IMR-90 (cell line): ENCODE measurements around the gene PAM. TPM values are rescaled to one million over a fixed set of nuclear protein-coding genes. Genes with fewer than 3 reads are reported as not detected.

Experiments
- ATAC-seq: fragments of 200-7000 bp; cut with Tn5 transposase; 2 replicates; pipeline ENCODE4 v1.9.1; 2020; ENCODE audit warnings: low read depth, mild to moderate bottlenecking, moderate library complexity
- BruUV-seq: library from RNA; stranded (reverse); fragments of 400-500 nt; replicated peaks from 2 replicates; lab custom pipeline; 2021; lab: Mats Ljungman, UMichigan
- CTCF ChIA-PET: fragments of 300-600 bp; formaldehyde crosslinking; extraction: SDS; loops from one replicate; lab custom pipeline; 2021; ENCODE audit warnings: antibody characterized with exemption; lab: Yijun Ruan, JAX
- POLR2A ChIA-PET: fragments of 300-600 bp; sonication (Branson Sonifier 250); formaldehyde crosslinking; loops from one replicate; lab custom pipeline; 2022; ENCODE audit warnings: antibody characterized with exemption; ENCODE audit not compliant: unreplicated experiment; lab: Charles Lee
- DNase-seq: peaks from one replicate; pipeline ENCODE4 v3.0.0; 2013
- H2AFZ ChIP-seq: replicated peaks from 2 replicates; pipeline ENCODE3; 2013; ENCODE audit warnings: low read length, mild to moderate bottlenecking; ENCODE audit not compliant: poor library complexity
- H2AK5ac ChIP-seq: 2 replicates; pipeline ENCODE4 v1.6.1; 2013; ENCODE audit warnings: low read depth, low read length, inconsistent platforms
- H2AK9ac ChIP-seq: replicated peaks from 2 replicates; pipeline ENCODE3; 2013; ENCODE audit warnings: mild to moderate bottlenecking, low read depth, low read length, moderate library complexity; ENCODE audit not compliant: poor library complexity
- H2BK120ac ChIP-seq: 2 replicates; pipeline ENCODE4 v1.6.1; 2013; ENCODE audit warnings: low read depth, low read length, inconsistent platforms
- H2BK15ac ChIP-seq: 3 replicates; pipeline ENCODE4 v1.6.1; 2013; ENCODE audit warnings: low read depth, low read length, inconsistent platforms
- H2BK20ac ChIP-seq: 2 replicates; pipeline ENCODE4 v1.6.1; 2013; ENCODE audit warnings: low read depth, mild to moderate bottlenecking, inconsistent platforms, low read length, moderate library complexity
- H2BK5ac ChIP-seq: 2 replicates; pipeline ENCODE4 v1.6.1; 2013; ENCODE audit warnings: mild to moderate bottlenecking, low read depth, low read length, inconsistent platforms; ENCODE audit not compliant: poor library complexity, severe bottlenecking
- H3K14ac ChIP-seq: replicated peaks from 2 replicates; pipeline ENCODE4 v1.6.1; 2013; ENCODE audit warnings: low read depth, low read length, inconsistent platforms
- H3K18ac ChIP-seq: 2 replicates; pipeline ENCODE4 v1.6.1; 2013; ENCODE audit warnings: low read depth, low read length, control low read depth
- H3K23ac ChIP-seq: 2 replicates; pipeline ENCODE4 v1.6.1; 2013; ENCODE audit warnings: low read depth, low read length, inconsistent platforms
- H3K27ac ChIP-seq: 2 replicates; pipeline ENCODE4 v1.5.1; 2013; ENCODE audit warnings: mild to moderate bottlenecking, control low read depth, low read length; ENCODE audit not compliant: insufficient read depth
- H3K27me3 ChIP-seq: 2 replicates; pipeline ENCODE4 v1.6.1; 2013; ENCODE audit warnings: low read length; ENCODE audit not compliant: control insufficient read depth, insufficient read depth
- H3K36me3 ChIP-seq: 2 replicates; pipeline ENCODE4 v1.6.1; 2013; ENCODE audit warnings: low read length, mixed read lengths; ENCODE audit not compliant: control insufficient read depth, insufficient read depth
- H3K4ac ChIP-seq: 2 replicates; pipeline ENCODE4 v1.6.1; 2013; ENCODE audit warnings: low read depth, low read length, inconsistent platforms
- H3K4me1 ChIP-seq: 2 replicates; pipeline ENCODE4 v1.6.1; 2013; ENCODE audit warnings: low read length, mixed read lengths; ENCODE audit not compliant: control insufficient read depth, insufficient read depth
- H3K4me2 ChIP-seq: 2 replicates; pipeline ENCODE4 v1.6.1; 2013; ENCODE audit warnings: low read depth, mild to moderate bottlenecking, control low read depth, low read length, moderate library complexity
- H3K4me3 ChIP-seq: 2 replicates; pipeline ENCODE4 v1.5.1; 2013; ENCODE audit warnings: low read depth, mild to moderate bottlenecking, control low read depth, low read length, moderate library complexity; ENCODE audit not compliant: insufficient read depth
- H3K56ac ChIP-seq: 2 replicates; pipeline ENCODE4 v1.6.1; 2013; ENCODE audit warnings: low read length, inconsistent platforms; ENCODE audit not compliant: insufficient read depth; ENCODE audit errors: extremely low read depth
- H3K79me1 ChIP-seq, 2 experiments: 2 replicates each; pipeline ENCODE4 v1.6.1; 2013; ENCODE audit warnings: low read length in 2 of 2, inconsistent platforms in 1 of 2, low read depth in 1 of 2
- H3K9ac ChIP-seq: 2 replicates; pipeline ENCODE4 v1.6.1; 2013; ENCODE audit warnings: low read depth, low read length, control low read depth
- H3K9me1 ChIP-seq: 2 replicates; pipeline ENCODE4 v1.6.1; 2013; ENCODE audit warnings: low read length, inconsistent platforms; ENCODE audit not compliant: insufficient read depth
- H3K9me3 ChIP-seq: 2 replicates; pipeline ENCODE4 v1.6.1; 2013; ENCODE audit warnings: low read length; ENCODE audit not compliant: control insufficient read depth, insufficient read depth
- H4K20me1 ChIP-seq: 2 replicates; pipeline ENCODE4 v1.6.1; 2013; ENCODE audit warnings: low read length, inconsistent platforms; ENCODE audit not compliant: insufficient read depth
- H4K5ac ChIP-seq: 2 replicates; pipeline ENCODE4 v1.6.1; 2013; ENCODE audit warnings: mild to moderate bottlenecking, low read depth, low read length, control low read depth
- H4K8ac ChIP-seq, 2 experiments: 2 replicates each; pipeline ENCODE4 v1.6.1; 2013; ENCODE audit warnings: low read depth in 2 of 2, low read length in 2 of 2, control low read depth in 1 of 2, inconsistent platforms in 1 of 2
- H4K91ac ChIP-seq: 2 replicates; pipeline ENCODE4 v1.6.1; 2013; ENCODE audit warnings: low read depth, low read length, inconsistent platforms; ENCODE audit not compliant: insufficient read depth
- CTCF ChIP-seq: conservative IDR thresholded peaks from 2 replicates; pipeline ENCODE4 v1.5.1; 2012; ENCODE audit warnings: mild to moderate bottlenecking, low read depth, low read length, improper control_type of control experiment
- MAFK ChIP-seq: IDR thresholded peaks from 2 replicates; pipeline ENCODE4 v1.6.1; 2012; ENCODE audit warnings: low read depth, low read length, improper control_type of control experiment
- MXI1 ChIP-seq: IDR thresholded peaks from 2 replicates; pipeline ENCODE4 v1.6.1; 2012; ENCODE audit warnings: low read depth, mild to moderate bottlenecking, low read length, moderate library complexity, borderline replicate concordance
- RCOR1 ChIP-seq: IDR thresholded peaks from 2 replicates; pipeline ENCODE4 v1.6.1; 2012; ENCODE audit warnings: mild to moderate bottlenecking, low read length, improper control_type of control experiment; ENCODE audit not compliant: insufficient replicate concordance
- RFX5 ChIP-seq: IDR thresholded peaks from 2 replicates; pipeline ENCODE4 v1.8.0; 2012; ENCODE audit warnings: low read depth, mild to moderate bottlenecking, low read length, moderate library complexity
- USF2 ChIP-seq: fragments of 150-350 bp; IDR thresholded peaks from 2 replicates; pipeline ENCODE4 v1.6.1; 2017; ENCODE audit warnings: mild to moderate bottlenecking, antibody characterized with exemption, low read length, low read depth
- WGBS, 2 experiments: methylation state at CpG; one replicate each; pipeline versions ENCODE4 v1.1.5 to v1.1.7; 2013; ENCODE audit warnings: missing lambda C conversion rate in 2 of 2; ENCODE audit not compliant: insufficient read length in 1 of 2; ENCODE audit errors: extremely low coverage in 2 of 2; 5-methylcytosine and 5-hydroxymethylcytosine counted together
- dilution Hi-C: fragments of 300-500 bp; cut with HindIII; formaldehyde crosslinking; loops from one replicate; pipeline ENCODE4 v1.14.3; 2018; ENCODE audit warnings: low sequenced_read_pairs; ENCODE audit not compliant: unreplicated experiment
- in situ Hi-C: fragments of 300-500 bp; cut with MboI; formaldehyde crosslinking; loops from 3 replicates; pipeline ENCODE4 v1.14.3; 2019; ENCODE audit warnings: low sequenced_read_pairs, inconsistent platforms, mixed read lengths
- intact Hi-C: fragments of 100-400 bp; cut with micrococcal nuclease; formaldehyde crosslinking; loops from 2 replicates; pipeline ENCODE4 v1.10.0; 2022
- polyA plus RNA-seq, 3 experiments: library from polyadenylated mRNA; depleted of rRNA; stranded (reverse); fragments of >200 nt; gene quantifications; 2 replicates each; pipeline ENCODE4 v1.2.3, GENCODE V29; 2012; ENCODE audit warnings: low replicate concordance in 1 of 3
- total RNA-seq: library from RNA; depleted of rRNA; stranded (reverse); fragments of >200 nt; gene quantifications from 2 replicates; pipeline ENCODE4 v1.2.3, GENCODE V29; 2012

The PAM gene
- total and polyA plus RNA-seq, 2 of the 4 experiments (the other 2 are of a cell fraction): 115 to 179 TPM

DNA sequence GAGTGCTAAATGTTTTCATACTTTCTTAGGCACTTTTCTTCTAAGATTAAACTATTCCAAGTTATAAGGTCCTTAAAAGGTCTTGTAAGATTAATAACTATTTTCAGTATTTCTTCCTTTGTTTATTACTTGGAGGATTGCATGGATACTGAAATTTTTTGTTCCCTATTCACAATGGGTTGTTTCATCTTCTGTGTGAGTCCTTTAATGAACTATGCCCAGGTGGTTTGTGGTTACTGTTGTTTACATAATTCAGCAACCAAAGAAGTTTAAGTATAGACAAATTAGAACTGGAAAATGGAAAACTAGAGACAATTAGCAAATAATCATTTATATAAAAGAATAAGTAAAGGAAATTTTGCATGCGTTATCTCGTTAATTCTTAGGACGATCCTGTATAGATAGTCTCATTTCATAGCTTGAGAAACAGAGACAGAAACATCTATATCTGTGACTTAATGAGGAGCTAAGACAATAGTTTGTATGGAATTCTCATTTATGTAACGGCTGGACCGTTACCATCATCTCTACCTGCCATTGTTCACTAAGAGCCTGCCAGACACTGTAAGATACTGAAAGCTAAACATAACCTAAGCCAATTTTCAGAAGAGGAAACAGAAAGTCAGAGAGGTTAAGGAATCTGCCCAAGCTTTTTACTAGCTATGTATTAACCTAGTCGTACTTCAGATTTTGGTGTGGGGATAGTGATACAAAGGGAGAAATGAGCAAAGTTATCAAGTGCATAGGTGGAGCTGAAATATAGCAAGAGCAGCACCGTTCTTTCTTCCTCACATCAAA lies 148.2 kb downstream of the PAM start:
- no peak overlapping the region for H3K18ac ChIP-seq
- no peak overlapping the region for H3K9ac ChIP-seq
- TF ChIP-seq CTCF (no peak), USF2 (no peak), MAFK (no peak), RFX5 (no peak), MXI1 (no peak), RCOR1 (no peak)
- no peak overlapping the region for H3K4me3 ChIP-seq
- no peak overlapping the region; the same call in 1 of the 2 replicates for H3K4me2 ChIP-seq
- H4K5ac ChIP-seq: no peak overlapping the region
- POLR2A ChIA-PET: no interaction called here
- no peaks in the 10 kb centered on the region for H3K4me1 ChIP-seq
- DNase-seq (peak; percentile 36), ATAC-seq (no peak)
- peaks cover 3% of the 10 kb centered on the region; the same call in 1 of the 2 replicates for H3K9me1 ChIP-seq
- H3K27me3 ChIP-seq: no peaks in the 10 kb centered on the region
- no peak overlapping the region for H3K14ac ChIP-seq
- no peak overlapping the region for H2BK15ac ChIP-seq
- H2BK120ac ChIP-seq: no peak overlapping the region; the same call in 1 of the 2 replicates
- H2AFZ ChIP-seq: no peak overlapping the region
- no peak overlapping the region for H2AK5ac ChIP-seq
- WGBS, 2 experiments: no CpG with 5 or more reads among the region's 7 CpGs
- H3K27ac ChIP-seq: no peak overlapping the region
- H3K9me3 ChIP-seq: no peaks in the 10 kb centered on the region
- peaks cover 7 to 11% of the 10 kb centered on the region in 2 experiments; a peak in 3 of 4 replicates for H3K79me1 ChIP-seq
- no peak overlapping the region for H3K4ac ChIP-seq
- no peaks in the 10 kb centered on the region for H4K20me1 ChIP-seq
- CTCF ChIA-PET: interaction anchor here (0.6 to 1.1 kb wide), 2 partner anchors 35 to 1938 kb away, joined by 3 read pairs; no protein-coding TSS in a partner anchor
- dilution Hi-C loops: no loop called here
- intact Hi-C loops: no loop called here
- H3K36me3 ChIP-seq: peaks cover 4% of the 10 kb centered on the region; the same call in 1 of the 2 replicates
- no peak overlapping the region for H2BK5ac ChIP-seq
- H3K56ac ChIP-seq: no peak overlapping the region
- BruUV-seq: no TSS peak
- no peak overlapping the region for H2BK20ac ChIP-seq
- H4K91ac ChIP-seq: no peak overlapping the region
- no peak overlapping the region for H2AK9ac ChIP-seq
- in situ Hi-C loops: no loop called here
- no peak overlapping the region for H4K8ac ChIP-seq
- H3K23ac ChIP-seq: no peak overlapping the region
